Sigmoid colon (tissue), 4 donors: Measurements from ENCODE around the gene ANAPC5.

Experiments used
- CTCF ChIP-seq, 4 experiments: fragments of 450-650 bp in 3 of 4; fragments of 200-600 bp in 1 of 4; IDR thresholded peaks; one replicate each; pipeline ENCODE4 v1.5.1; 2016 to 2019; ENCODE audit warnings: antibody characterized with exemption in 4 of 4, mild to moderate bottlenecking in 3 of 4, moderate library complexity in 2 of 4
- EP300 ChIP-seq, 4 donors: sonication (generic); formaldehyde crosslinking; IDR thresholded peaks; one replicate each; pipeline ENCODE4 v1.6.1; 2017; ENCODE audit warnings: antibody characterized with exemption in 4 of 4
- POLR2AphosphoS5 ChIP-seq, 4 donors: sonication (generic); formaldehyde crosslinking; IDR thresholded peaks; one replicate each; pipeline ENCODE4 v1.6.1; 2017; ENCODE audit warnings: antibody characterized with exemption in 4 of 4

GRCh38 chr12:121314431-121314830 is 37.8 kb downstream of the ANAPC5 start:
- TF ChIP-seq POLR2AphosphoS5 (IDR thresholded peaks at IDR 0.05) (no peak), EP300 (IDR thresholded peaks at IDR 0.05) (no peak), CTCF (IDR thresholded peaks at IDR 0.05) (no peak)
